ENCODE data around the gene BTBD17.

GRCh38 chr17:74360899-74361229 lies 804 bp downstream of the BTBD17 start:
- no peak for TF ChIP-seq CTCF (IDR thresholded peaks at IDR 0.05)
- no peak for TF ChIP-seq POLR2A (IDR thresholded peaks at IDR 0.05)

Measured in thyroid gland (tissue), 4 donors.